Omental fat pad (tissue), 4 donors: ENCODE measurements around the gene PDE3B. TPM values are rescaled to one million over a fixed set of nuclear protein-coding genes. Genes with fewer than 3 reads are reported as not detected.
"Not testable (repeated sequence)": the region's sequence is repeated elsewhere in the genome, so short reads cannot be mapped to it uniquely, and the experiment has no call there.

Experiments
- ATAC-seq: fragments of 150-250 bp; one replicate; pipeline ENCODE4 v1.9.1; 2016; ENCODE audit warnings: mild to moderate bottlenecking, moderate library complexity; ENCODE audit not compliant: low FRiP score
- DNase-seq: peaks from one replicate; pipeline ENCODE4 v3.0.0-alpha.2; 2019; ENCODE audit warnings: low spot score
- CTCF ChIP-seq, 3 donors: fragments of 450-650 bp; IDR thresholded peaks; one replicate each; pipeline ENCODE4 v1.5.1; 2016 to 2017; ENCODE audit warnings: antibody characterized with exemption in 3 of 3, mild to moderate bottlenecking in 3 of 3, moderate library complexity in 2 of 3
- total RNA-seq, 4 donors: library from RNA; depleted of rRNA; stranded (reverse); fragments of >200 nt; gene quantifications; one replicate each; pipeline ENCODE4 v1.1.0, GENCODE V29; 2016

The PDE3B gene
- total RNA-seq, 4 donors from 2014 or later = 83.7 to 194 (median 94.5) TPM

GRCh38 chr11:14872032-14872431 lies 228.4 kb downstream of the PDE3B start:
- ATAC-seq = no peak
- TF ChIP-seq CTCF (IDR thresholded peaks at IDR 0.05) = no peak
- DNase-seq = no peak

- ATAC-seq = no peak
- TF ChIP-seq CTCF (IDR thresholded peaks at IDR 0.05) = no peak
- no peak for DNase-seq
These were observed 230.0 kb downstream of the PDE3B start for GRCh38 chr11:14873632-14874031.

GRCh38 chr11:14875163-14875562 lies 231.6 kb downstream of the PDE3B start:
- ATAC-seq = no peak

GRCh38 chr11:14881576-14882193 lies 238.1 kb downstream of the PDE3B start:
- TF ChIP-seq CTCF (IDR thresholded peaks at IDR 0.05) = no peak
- ATAC-seq (no peak), DNase-seq (no peak)

More at GRCh38 chr11:14875163-14875562, 231.6 kb downstream of the PDE3B start:
- no peak for DNase-seq
- TF ChIP-seq CTCF (IDR thresholded peaks at IDR 0.05) = no peak

- DNase-seq = no peak
- TF ChIP-seq CTCF (IDR thresholded peaks at IDR 0.05) = no peak
- no peak for ATAC-seq
These were observed 238.6 kb downstream of the PDE3B start for GRCh38 chr11:14882196-14882595.

GRCh38 chr11:14883683-14884082 lies 240.1 kb downstream of the PDE3B start:
- DNase-seq, ATAC-seq: not testable (repeated sequence)

- no peak for TF ChIP-seq CTCF (IDR thresholded peaks at IDR 0.05)
- no peak for DNase-seq
- no peak for ATAC-seq
These were observed 241.2 kb downstream of the PDE3B start for GRCh38 chr11:14884667-14885273.
